HepG2 (cell line): ENCODE measurements around the gene EMC10. TPM values are rescaled to one million over a fixed set of nuclear protein-coding genes. Genes with fewer than 3 reads are reported as not detected.

Experiments used
- AGO1 ChIP-seq: fragments of 200-400 bp; formaldehyde crosslinking; IDR thresholded peaks from 2 replicates; pipeline ENCODE4 v1.6.1; 2017; ENCODE audit warnings: mild to moderate bottlenecking, low read depth, low read length, moderate library complexity; ENCODE audit not compliant: poor library complexity, severe bottlenecking
- AKAP8 ChIP-seq: sonication (generic); formaldehyde crosslinking; IDR thresholded peaks from 2 replicates; pipeline ENCODE4 v1.5.1; 2020; ENCODE audit warnings: mild to moderate bottlenecking, missing genetic modification reagents
- DNMT1 ChIP-seq: sonication (generic); formaldehyde crosslinking; IDR thresholded peaks from 2 replicates; pipeline ENCODE4 v1.5.1; 2020; ENCODE audit warnings: mild to moderate bottlenecking, missing genetic modification reagents
- ETV6 ChIP-seq: sonication (generic); formaldehyde crosslinking; conservative IDR thresholded peaks from 2 replicates; pipeline ENCODE4 v1.4.0; 2020; ENCODE audit warnings: missing genetic modification reagents
- HNRNPL ChIP-seq: fragments of 200-400 bp; formaldehyde crosslinking; IDR thresholded peaks from 2 replicates; pipeline ENCODE4 v1.6.1; 2017; ENCODE audit warnings: mild to moderate bottlenecking, low read depth, low read length
- KDM4B ChIP-seq: sonication (generic); formaldehyde crosslinking; IDR thresholded peaks from 2 replicates; pipeline ENCODE4 v1.4.0; 2020; ENCODE audit warnings: missing genetic modification reagents
- KDM5A ChIP-seq: fragments of 200-600 bp; sonication (generic); IDR thresholded peaks from 2 replicates; pipeline ENCODE4 v1.7.0; 2018; ENCODE audit warnings: antibody characterized with exemption, mild to moderate bottlenecking, low read length, borderline replicate concordance
- MTF1 ChIP-seq: sonication (generic); formaldehyde crosslinking; IDR thresholded peaks from 2 replicates; pipeline ENCODE4 v1.5.0; 2020; ENCODE audit warnings: missing genetic modification reagents
- NCOR1 ChIP-seq: fragments of 200-600 bp; sonication (generic); IDR thresholded peaks from 2 replicates; pipeline ENCODE4 v1.7.0; 2017; ENCODE audit warnings: antibody characterized with exemption, low read length, borderline replicate concordance
- PBX3 ChIP-seq: sonication (generic); formaldehyde crosslinking; IDR thresholded peaks from 2 replicates; pipeline ENCODE4 v1.8.1; 2023; ENCODE audit warnings: missing genetic modification reagents, inconsistent platforms, borderline replicate concordance
- SPEN ChIP-seq: sonication (generic); formaldehyde crosslinking; IDR thresholded peaks from 2 replicates; pipeline ENCODE4 v1.5.1; 2020; ENCODE audit warnings: low read depth, mild to moderate bottlenecking, missing genetic modification reagents
- TSC22D2 ChIP-seq: sonication (generic); formaldehyde crosslinking; IDR thresholded peaks from 2 replicates; pipeline ENCODE4 v1.5.1; 2020; ENCODE audit warnings: missing genetic modification reagents, mild to moderate bottlenecking, borderline replicate concordance
- ZBTB2 ChIP-seq: sonication (generic); formaldehyde crosslinking; IDR thresholded peaks from 2 replicates; pipeline ENCODE4 v1.8.0; 2022; ENCODE audit warnings: low read depth, missing genetic modification reagents
- ZBTB3 ChIP-seq: sonication (generic); formaldehyde crosslinking; IDR thresholded peaks from 2 replicates; pipeline ENCODE4 v1.4.0; 2020; ENCODE audit warnings: low read depth, mild to moderate bottlenecking, moderate library complexity, missing genetic modification reagents, borderline replicate concordance
- ZC3H4 ChIP-seq: sonication (generic); formaldehyde crosslinking; IDR thresholded peaks from 2 replicates; pipeline ENCODE4 v1.4.0; 2020; ENCODE audit warnings: missing genetic modification reagents, borderline replicate concordance
- ZIK1 ChIP-seq: sonication (generic); formaldehyde crosslinking; IDR thresholded peaks from 2 replicates; pipeline ENCODE4 v1.5.0; 2020; ENCODE audit warnings: mild to moderate bottlenecking, low read depth, missing genetic modification reagents, borderline replicate concordance
- ZNF264 ChIP-seq: sonication (generic); formaldehyde crosslinking; IDR thresholded peaks from 2 replicates; pipeline ENCODE4 v1.4.0; 2020; ENCODE audit warnings: missing genetic modification reagents
- ZSCAN22 ChIP-seq: sonication (generic); formaldehyde crosslinking; IDR thresholded peaks from 2 replicates; pipeline ENCODE4 v1.4.0; 2020; ENCODE audit warnings: mild to moderate bottlenecking, missing genetic modification reagents
- ZSCAN29 ChIP-seq: sonication (generic); formaldehyde crosslinking; conservative IDR thresholded peaks from 2 replicates; pipeline ENCODE4 v1.4.0; 2020; ENCODE audit warnings: mild to moderate bottlenecking, missing genetic modification reagents
- polyA plus RNA-seq, 8 experiments: library from polyadenylated mRNA; depleted of rRNA in 3 of 8; stranded (reverse) in 7 of 8; unstranded in 1 of 8; fragments of >200 nt; fragmentation: Illumina TruSeq in 4 of 8; extraction: Trizol in 4 of 8; gene quantifications; 2 replicates each; pipeline versions ENCODE4 v1.2.1 to v1.2.3, GENCODE V29; 2011 to 2016; ENCODE audit warnings: low read depth in 4 of 8, missing spikeins in 1 of 8, mixed read lengths in 1 of 8; ENCODE audit not compliant: insufficient read depth in 1 of 8
- total RNA-seq, 5 experiments: library from RNA; depleted of rRNA; stranded (reverse); fragments of >200 nt; fragmentation: Illumina TruSeq; extraction: Trizol; gene quantifications; 2 replicates each; pipeline ENCODE4 v1.2.3, GENCODE V29; 2016; ENCODE audit warnings: low read depth in 1 of 5

EMC10 gene
- total and polyA plus RNA-seq, 2 of the 13 experiments (the other 11 are each of a cell fraction or from before 2014, with no cell fraction given) = not detected

DNA sequence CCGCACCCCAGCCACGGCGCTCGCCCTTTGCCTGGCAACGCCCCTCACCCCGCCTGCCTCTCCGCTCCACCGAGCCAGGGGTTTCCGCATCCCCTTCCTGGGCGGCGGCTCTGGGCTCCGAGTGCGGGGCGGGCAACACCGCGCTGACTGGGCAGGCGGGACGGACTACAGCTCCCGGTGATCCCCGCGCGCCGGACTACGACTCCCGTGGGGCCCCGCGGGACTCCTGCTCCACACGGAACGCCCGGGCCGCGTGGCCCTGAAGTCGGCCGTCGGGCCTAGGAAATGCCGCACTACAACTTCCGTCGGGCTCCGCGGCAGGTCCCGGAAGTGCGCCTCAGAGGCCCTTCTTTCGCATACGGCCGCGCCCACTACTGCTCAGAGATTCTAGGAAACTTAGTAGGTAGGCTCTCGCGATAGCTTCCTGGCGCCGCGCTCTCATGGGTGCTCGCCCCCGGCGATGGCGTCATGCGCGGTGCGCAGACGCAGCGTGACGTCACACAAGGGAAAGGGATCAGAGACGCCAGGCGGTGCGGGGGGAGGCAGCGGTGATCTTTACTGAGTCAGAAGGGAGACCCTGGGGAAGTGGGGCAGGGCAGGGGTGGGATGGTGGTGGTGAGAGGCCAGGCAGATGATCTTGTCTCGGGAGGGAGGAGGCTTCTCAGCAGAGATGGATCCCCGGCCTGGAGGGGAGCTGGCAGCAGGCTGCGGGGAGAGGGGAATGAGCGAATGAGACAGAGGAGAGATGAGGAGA, 34.9 kb downstream of the EMC10 start, which contains the start of gene JOSD2 (continued):
- TF ChIP-seq ZSCAN29 (CRISPR knock-in tag) = no peak
- no peak; the same call in 1 of the 2 replicates for TF ChIP-seq ZBTB2 (CRISPR knock-in tag)
- TF ChIP-seq KDM5A = no peak
- peak; percentile 75 for TF ChIP-seq SPEN (CRISPR knock-in tag)
- TF ChIP-seq NCOR1 = no peak
- TF ChIP-seq AGO1 = no peak
- no peak for TF ChIP-seq ZIK1
- TF ChIP-seq HNRNPL = no peak
- TF ChIP-seq MTF1 (CRISPR knock-in tag) = no peak
- TF ChIP-seq ZBTB3 (CRISPR knock-in tag) = no peak
- no peak for TF ChIP-seq ZNF264
- no peak for TF ChIP-seq DNMT1
- TF ChIP-seq AKAP8 (CRISPR knock-in tag) = no peak
- no peak for TF ChIP-seq ZSCAN22 (CRISPR knock-in tag)
- no peak for TF ChIP-seq PBX3 (CRISPR knock-in tag)
- no peak for TF ChIP-seq KDM4B
- TF ChIP-seq ZC3H4 (CRISPR knock-in tag) = no peak
- no peak for TF ChIP-seq TSC22D2 (CRISPR knock-in tag)
- no peak for TF ChIP-seq ETV6
